ENCODE data around the gene MXD3.

The MXD3 gene

DNA sequence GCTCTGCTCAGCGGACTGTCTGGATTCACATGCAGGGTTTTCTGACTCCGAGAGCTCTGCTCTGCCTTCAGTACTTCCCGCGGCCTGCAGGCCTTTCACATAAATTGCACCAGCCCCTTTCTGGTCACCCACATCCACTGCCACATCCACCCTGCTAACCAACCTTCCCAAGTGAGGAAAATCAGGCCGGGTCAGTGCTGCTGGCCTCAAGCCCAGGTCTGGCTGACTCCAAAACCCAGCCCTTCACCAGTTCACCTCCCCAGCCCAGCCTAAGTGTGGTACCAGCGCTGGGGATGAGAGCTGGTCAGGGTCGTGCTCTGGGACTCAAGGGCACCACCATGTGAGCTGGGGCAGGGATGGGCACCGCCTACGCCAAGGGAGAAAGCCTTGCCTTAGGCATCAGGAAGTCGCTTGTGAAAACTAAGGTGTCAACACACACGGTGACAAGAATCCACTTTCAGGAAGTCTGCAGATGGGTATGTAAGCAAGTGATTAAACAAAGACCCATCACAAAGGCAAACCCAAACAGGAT, 27.5 kb upstream of the MXD3 start:
- no peak for DNase-seq

DNA sequence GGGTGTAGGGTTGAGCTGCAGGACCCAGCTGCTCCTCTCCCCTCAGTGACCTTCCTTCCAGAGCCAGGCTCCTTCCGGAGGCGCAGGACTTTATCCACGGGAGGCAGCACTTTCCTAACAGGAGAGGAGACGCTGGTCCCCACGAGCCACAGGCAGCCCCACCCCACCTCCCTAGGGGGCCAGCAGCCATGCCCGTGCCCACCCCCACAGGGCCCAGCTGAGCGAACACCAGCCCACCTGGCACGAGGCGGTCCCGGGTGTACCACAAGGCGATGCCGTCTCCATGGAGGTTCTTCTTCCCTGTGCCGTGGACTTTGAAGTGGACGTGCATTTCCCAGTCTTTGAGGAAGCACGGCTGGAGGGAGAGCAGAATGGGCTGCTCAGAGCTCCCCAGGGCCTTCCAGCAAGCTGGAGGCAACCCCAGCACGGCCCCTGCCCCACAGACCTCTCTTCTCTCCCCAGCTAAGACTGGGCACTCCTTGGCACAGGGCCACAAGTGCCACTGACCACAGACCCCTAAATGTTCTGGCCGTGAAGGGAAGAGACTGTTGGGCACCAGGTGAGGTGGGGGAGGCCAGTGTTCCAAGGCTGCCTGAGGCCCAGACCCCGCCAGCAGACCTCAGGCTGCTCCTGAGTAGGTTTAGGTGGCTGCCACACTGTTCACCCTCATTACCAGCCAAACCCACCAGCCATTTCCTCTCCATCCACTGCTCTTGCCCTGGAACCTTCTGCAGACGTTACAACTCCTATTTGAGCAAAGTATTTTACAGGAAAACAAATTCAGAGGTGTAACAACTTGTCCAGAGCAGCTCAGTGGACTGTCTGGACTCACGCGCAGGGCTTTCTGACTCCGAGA, 26.8 kb upstream of the MXD3 start:
- no peak for DNase-seq

DNA sequence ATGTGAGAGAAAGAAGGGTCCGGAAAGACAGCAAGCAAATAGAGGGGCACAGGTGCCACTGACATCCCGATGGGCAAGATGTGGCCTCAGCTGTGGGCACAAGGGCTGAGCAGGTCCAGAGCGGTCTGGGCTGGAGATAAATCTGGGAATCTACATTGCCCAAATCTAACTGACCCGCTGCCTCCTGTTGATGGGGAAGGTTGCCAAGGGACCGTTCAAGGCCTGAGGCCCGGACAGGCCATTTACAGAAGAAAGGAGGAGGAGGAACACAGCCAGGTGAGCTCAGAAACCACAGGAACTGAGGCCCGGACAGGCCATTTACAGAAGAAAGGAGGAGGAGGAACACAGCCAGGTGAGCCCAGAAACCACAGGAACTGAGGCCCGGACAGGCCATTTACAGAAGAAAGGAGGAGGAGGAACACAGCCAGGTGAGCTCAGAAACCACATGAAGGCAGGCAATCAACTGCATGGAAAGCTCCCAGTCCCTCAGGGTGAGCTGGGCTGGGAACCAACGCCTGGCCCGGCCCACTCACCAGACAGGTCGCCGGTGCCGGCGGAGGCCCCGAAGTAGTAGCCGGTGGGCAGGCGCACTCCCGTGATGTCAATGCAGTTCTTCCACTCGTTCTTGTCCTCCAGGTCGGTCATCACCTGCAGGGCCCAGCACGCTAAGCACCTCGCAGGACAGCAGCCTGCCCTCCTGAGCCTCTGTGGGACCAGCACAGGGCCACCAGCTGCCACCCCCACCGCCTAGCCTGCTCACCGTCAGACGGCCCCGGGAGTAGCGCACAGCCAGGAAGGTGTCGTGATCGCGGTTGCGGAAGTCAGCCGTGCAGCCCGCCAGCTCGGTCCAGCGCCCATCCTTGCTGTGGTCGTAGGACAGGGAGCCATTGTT, 25.2 kb upstream of the MXD3 start:
- DNase-seq, result no peak

DNA sequence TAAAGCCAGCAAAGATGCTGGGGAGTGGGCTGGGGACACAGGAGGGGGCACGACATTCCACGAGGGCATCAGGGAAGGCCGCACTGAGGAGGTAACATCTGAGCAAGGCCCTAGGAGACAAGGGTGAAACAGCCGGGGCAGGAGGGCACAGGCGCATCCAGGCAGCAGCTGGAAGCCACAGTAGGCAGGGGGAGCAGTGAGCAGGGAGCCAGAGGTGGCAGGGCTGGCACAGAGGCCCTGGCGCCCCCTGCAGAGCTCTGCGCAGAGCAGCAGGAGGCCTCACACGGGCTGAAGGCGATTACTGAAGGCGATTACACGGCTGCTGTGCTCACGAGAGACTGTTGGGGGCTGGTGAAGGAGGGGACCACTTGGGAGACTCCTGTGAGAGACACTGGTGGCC, 24.4 kb upstream of the MXD3 start:
- no peak for DNase-seq

DNA sequence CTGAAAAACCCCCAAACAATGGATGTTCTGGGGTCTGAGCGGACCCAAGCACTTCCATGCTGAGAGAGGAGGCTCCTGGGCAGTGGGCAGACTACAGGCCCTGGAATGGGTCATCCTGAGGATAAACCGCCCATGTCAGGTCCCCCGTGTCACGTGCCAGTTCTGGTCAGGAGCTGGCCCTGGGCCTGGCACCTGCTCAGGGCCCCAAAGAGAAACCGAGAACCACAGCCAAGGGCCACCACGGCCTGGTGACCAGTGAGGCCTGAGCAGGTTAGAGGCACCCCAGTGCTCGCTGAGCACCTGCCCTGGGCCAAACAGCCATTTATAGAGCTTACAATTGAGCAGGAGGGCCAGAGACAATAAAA, 24.0 kb upstream of the MXD3 start:
- DNase-seq, result no peak

DNA sequence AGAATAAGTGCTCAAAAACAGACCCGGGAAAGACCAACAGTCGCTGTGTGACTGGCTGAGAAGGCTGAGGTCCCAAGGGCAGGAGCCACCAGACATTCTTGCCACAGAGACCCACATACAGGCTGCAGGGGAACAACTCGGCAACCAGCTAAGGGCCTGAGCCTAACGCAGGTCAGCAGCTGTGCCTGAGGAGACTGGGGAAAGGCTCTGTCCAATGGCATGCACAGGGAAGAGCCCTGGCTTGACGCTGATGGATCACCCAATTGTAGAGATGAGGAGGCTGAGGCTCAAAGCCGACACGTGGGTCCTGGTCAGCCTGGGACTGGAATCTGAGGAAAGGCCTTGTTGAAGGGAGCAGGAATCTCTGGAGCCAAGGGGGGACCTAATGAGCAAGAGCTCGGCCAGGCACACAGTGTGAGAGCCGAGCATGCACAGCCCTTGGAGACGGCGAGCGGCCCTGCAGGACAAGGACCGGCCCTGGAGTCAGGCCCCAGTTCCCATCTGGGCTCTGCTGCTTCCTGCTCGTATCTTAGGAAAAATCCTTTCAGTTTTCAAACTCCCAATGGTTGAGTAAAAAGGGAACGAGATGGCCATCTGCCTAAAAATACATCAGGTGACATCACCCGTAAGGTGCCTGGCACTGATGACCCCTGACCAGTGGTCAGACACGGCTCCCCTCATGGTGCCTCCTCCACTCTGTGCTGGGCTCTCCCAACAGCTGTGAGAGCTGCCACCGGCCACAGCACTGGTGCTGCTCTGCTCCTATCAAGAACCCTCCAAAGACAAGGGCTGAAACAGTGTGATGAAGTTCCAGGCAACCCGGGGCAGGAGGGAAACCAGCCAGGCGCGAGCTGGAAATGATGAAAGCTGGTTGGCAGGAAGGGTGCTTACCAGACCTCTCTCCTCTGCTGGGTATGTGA, 23.3 kb upstream of the MXD3 start:
- DNase-seq, result no peak

GRCh38 chr5:177334155-177334551, 22.5 kb upstream of the MXD3 start:
- DNase-seq, result no peak

- no peak for DNase-seq
Measured at GRCh38 chr5:177333420-177334154, 21.9 kb upstream of the MXD3 start.

DNA sequence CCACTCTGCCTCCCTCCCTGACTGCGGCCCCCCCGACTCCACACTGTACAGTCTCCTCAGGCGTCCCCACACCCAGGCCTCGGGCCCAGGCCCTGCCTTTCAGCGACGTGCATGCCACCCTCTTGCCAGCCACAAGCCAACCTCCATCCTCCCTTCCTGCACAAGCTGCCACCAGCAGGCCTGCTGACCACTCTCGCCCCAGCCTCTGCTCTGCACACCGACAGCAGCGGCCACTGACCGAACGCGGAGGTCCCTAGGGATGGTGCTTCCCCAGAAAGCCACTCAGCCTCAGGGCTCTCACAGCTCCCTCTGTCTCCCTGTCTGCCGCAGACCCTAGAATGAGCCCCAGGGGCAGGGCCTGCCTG, 21.2 kb upstream of the MXD3 start:
- no peak for DNase-seq

DNA sequence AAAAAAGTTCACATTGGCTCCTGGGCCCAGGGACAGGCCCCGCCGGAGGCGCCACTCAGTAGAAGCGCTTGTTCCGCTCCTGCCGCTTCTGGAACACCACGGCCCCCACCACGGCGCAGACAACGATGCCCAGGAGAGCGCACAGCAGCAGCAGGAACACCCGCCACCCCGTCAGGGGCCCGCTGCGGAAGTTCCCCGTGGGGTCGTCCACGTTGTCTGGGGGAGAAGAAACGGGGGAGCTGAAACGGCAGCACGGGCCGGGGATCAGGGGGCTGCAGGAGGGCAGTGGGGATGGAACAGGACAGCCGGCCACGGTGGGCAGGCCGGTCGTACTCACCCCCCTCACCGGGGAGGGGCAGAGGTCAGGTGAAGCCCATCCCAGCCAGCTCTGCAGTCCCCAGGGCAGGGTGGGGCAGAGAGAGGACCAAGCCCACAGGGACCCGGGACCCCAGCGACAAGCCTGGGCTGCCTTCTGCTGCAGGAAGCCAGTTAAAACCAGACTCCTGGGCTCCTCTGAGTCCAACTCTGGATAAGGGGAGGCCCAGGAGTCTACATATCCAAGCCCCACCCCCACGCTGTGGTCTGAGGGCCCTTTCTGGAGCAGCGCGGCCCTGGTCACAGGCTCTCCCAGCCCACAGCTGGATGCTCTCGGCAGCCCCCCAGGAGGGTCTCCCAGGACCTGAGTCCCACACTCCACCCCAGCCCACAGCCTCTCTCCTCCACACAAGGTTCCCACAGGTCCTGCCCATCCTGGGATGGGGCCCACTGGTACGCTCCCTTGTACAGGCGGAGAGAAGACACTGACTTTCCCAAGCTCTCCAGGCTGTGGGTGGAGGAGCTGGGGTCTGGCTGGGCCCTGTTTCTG, 20.6 kb upstream of the MXD3 start:
- DNase-seq, result no peak

- DNase-seq, result no peak
Measured at GRCh38 chr5:177330991-177331842, 19.5 kb upstream of the MXD3 start.

GRCh38 chr5:177329883-177330282, 18.2 kb upstream of the MXD3 start:
- no peak for DNase-seq

DNA sequence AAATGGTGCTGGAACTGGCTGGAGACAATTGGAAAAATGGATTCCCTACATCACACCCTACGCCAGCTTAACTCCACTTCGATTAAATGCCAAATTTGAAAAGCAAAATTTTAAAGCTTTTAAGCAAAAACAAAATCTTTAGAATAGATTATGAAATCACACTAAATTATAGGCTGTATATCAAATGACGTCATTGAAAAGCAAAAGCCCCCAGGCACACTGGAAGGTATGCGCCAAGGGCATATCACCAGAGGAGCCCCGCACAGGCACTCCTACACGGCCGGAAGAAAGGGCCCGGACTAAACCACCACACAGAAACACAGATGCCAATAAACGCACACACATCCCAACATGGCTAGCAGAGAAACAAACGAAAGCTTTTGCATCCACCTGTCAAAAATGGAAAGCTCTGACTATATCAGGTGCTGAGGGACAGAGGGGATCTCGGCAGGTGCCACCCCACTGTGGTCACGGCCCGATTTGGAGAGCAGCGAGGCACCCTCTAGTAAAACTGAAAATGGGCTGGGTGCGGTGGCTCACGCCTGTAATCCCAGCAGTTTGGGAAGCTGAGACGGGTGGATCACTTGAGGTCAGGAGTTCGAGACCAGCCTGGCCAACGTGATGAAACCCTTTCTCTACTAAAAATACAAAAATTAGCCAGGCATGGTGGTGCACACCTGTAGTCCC, 17.0 kb upstream of the MXD3 start:
- no peak for DNase-seq

- DNase-seq, result no peak
Measured at GRCh38 chr5:177327539-177328522, 16.1 kb upstream of the MXD3 start.

DNA sequence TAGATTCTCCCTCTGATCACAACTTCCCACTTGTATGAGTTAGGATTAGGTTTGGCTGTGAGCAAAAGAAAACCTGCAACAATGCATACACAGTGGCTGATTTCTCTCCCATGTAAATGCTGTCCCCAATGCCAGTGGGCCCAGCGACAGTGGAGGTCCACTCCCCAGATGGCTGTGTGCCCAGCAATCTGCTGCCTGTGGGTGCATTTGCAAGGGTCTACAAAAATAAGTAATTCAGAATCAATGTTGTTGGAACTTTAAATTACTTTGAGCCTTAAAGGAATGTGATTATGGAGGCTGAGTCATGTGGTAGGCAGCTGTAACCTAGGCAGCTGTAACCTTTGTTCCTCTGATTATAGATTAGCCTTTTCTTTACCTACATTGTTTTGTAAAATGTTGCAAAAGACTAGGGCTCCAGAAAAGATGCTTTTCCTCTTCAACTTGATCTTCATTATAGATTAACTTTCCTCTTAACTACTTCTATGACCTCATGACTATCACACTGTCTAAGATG, 14.2 kb upstream of the MXD3 start:
- DNase-seq, result no peak

DNA sequence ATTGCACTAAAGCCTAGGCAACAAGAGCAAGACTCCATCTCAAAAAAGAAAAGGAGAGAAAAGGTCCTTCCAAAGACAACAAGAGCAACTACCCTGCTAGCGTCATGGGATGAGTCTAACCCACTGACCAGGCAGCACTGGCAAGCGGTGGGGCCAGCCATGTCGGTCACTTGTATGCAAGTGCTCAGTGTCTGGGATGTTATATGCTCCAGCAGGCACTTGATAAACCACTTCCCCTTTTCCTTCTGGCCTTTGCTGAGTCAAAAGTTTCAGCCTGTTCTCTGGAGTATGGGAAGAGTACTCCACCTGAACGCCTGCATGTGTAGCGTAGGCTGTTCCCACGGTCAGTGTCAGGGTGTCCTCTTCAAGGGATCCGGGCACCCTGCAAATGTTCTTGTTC, 9.2 kb upstream of the MXD3 start:
- no peak for DNase-seq

DNA sequence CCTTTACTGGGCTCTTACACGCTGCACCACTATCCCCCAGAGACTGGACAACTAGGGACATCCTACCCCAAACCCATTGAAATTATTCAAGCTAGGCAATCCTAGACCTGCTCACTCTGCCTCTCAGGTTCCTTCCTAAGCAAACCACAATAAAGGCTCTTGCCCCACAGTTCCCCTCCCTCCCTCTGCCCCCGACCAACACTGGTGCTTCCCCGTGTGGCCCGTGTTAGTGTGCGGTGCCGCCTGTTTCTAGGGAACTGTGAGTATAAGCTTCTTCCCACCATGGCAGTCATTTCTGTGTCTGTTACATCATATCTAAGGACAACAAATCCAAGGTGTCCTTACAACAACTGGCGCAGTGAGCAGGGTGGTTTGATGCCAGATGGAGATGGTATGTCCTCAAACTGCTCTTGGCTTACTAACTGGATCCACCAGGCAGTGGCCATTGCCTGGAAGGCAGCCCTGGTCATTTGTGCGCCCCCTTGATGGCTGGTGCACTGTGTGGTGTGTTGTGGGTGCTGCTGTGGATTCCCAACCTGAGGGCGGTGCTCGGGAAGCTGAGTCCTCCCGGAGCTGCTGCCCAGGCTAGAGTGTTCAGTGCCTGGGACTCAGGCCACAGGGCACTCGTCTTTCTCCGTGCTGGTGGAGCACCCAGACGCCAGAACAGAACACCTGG, 8.4 kb upstream of the MXD3 start:
- DNase-seq, result no peak

Data from NCI-H1105 treated with DMSO at 0.1 percent for 48 hours (cell line).